ENCODE results near the gene RFK. TPM values are rescaled to one million over a fixed set of nuclear protein-coding genes. Genes with fewer than 3 reads are reported as not detected.

The RFK gene
- total RNA-seq, 1 experiment from 2014 or later = 14.0 TPM

DNA sequence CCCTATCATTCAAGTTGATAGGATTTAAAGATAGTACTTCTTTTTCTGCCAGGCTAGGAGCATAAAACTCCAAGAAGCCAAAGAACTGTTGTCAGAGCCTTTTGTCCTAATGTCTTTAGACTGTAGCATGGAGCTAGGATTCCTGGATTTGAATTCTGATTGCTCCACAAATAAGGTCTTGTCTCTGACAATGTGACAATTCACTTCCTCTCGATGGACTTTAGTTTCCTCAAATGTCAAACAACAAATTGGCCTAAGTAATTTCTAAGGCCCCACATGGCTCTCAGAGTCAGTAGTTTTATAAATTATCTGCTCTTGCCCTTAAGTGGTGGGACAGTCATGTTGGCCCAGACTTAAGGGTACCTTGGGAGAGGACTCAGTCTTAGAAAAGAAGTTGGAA is 36.7 kb downstream of the RFK start:
- Mint-ChIP-seq H3K27me3 (ENCODE audit: unreplicated experiment) (no peaks in the 10 kb centered on the region), H3K27ac (ENCODE audit: unreplicated experiment) (no peak overlapping the region), H3K36me3 (ENCODE audit: insufficient read depth, unreplicated experiment) (no peaks in the 10 kb centered on the region), H3K4me1 (ENCODE audit: low read depth, unreplicated experiment) (peaks cover 2% of the 10 kb centered on the region), H3K9me3 (ENCODE audit: low read depth, unreplicated experiment) (no peaks in the 10 kb centered on the region), H3K4me3 (ENCODE audit: low read depth, unreplicated experiment) (no peak overlapping the region)
- intact Hi-C loops (cut with micrococcal nuclease; ENCODE audit: unreplicated experiment) = no loop called here
- TF ChIP-seq, protein P1, sequence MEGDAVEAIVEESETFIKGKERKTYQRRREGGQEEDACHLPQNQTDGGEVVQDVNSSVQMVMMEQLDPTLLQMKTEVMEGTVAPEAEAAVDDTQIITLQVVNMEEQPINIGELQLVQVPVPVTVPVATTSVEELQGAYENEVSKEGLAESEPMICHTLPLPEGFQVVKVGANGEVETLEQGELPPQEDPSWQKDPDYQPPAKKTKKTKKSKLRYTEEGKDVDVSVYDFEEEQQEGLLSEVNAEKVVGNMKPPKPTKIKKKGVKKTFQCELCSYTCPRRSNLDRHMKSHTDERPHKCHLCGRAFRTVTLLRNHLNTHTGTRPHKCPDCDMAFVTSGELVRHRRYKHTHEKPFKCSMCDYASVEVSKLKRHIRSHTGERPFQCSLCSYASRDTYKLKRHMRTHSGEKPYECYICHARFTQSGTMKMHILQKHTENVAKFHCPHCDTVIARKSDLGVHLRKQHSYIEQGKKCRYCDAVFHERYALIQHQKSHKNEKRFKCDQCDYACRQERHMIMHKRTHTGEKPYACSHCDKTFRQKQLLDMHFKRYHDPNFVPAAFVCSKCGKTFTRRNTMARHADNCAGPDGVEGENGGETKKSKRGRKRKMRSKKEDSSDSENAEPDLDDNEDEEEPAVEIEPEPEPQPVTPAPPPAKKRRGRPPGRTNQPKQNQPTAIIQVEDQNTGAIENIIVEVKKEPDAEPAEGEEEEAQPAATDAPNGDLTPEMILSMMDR (IDR thresholded peaks at IDR 0.05; ENCODE audit: unreplicated experiment) = no peak
- CTCF ChIA-PET = no interaction called here
- BruUV-seq (replicated peaks) = no TSS peak
- DNase-seq = no peak

DNA sequence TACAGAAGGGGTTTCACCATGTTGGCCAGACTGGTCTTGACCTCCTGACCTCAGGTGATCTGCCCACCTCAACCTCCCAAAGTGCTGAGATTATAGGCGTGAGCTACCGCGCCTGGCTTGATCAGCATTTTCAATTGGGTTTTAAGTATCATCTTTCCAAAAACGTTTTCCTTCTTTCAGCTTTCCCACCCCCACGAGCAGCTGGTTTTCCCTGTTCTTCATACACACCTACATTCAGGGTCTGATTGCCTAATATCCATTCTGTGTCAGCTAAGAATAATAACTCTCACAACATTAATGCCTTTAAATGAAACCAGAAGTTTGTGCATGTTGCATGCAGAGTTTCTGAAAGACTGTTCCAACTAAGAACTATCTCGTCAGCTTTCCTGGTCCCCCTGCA is 38.3 kb downstream of the RFK start:
- Mint-ChIP-seq H3K36me3 (ENCODE audit: insufficient read depth, unreplicated experiment) (no peaks in the 10 kb centered on the region), H3K27ac (ENCODE audit: unreplicated experiment) (no peak overlapping the region), H3K4me3 (ENCODE audit: low read depth, unreplicated experiment) (no peak overlapping the region), H3K9me3 (ENCODE audit: low read depth, unreplicated experiment) (peaks cover 3% of the 10 kb centered on the region), H3K4me1 (ENCODE audit: low read depth, unreplicated experiment) (no peaks in the 10 kb centered on the region), H3K27me3 (ENCODE audit: unreplicated experiment) (no peaks in the 10 kb centered on the region)
- CTCF ChIA-PET = no interaction called here
- BruUV-seq (replicated peaks) = no TSS peak
- no peak for DNase-seq
- intact Hi-C loops (cut with micrococcal nuclease; ENCODE audit: unreplicated experiment) = no loop called here
- TF ChIP-seq, protein P1 (IDR thresholded peaks at IDR 0.05; ENCODE audit: unreplicated experiment) = no peak

DNA sequence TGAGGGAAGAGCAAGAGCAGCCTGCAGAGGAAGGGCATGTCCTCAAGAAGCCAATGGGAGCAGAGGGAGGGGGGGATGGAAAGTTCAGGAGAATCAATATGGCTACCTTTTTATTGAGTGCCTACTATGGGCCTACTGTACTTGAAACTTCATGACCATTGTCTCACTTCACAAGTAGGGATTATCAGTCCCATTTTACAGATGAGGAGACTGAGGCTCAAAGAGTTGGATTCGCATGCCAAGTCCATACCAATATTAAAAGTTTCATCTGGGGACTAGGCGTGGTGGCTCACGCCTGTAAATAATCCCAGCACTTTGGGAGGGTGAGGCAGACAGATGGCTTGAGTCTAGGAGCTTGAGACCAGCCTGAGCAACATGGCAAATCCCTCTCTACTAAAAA is 40.0 kb downstream of the RFK start:
- TF ChIP-seq, protein P1 (IDR thresholded peaks at IDR 0.05; ENCODE audit: unreplicated experiment) = no peak
- H3K9me3 Mint-ChIP-seq (ENCODE audit: low read depth, unreplicated experiment) = peaks cover 3% of the 10 kb centered on the region
- DNase-seq = no peak
- H3K4me1 Mint-ChIP-seq (ENCODE audit: low read depth, unreplicated experiment) = no peaks in the 10 kb centered on the region
- no peaks in the 10 kb centered on the region for H3K27me3 Mint-ChIP-seq (ENCODE audit: unreplicated experiment)
- no TSS peak for BruUV-seq (replicated peaks)
- CTCF ChIA-PET = no interaction called here
- H3K27ac Mint-ChIP-seq (ENCODE audit: unreplicated experiment) = no peak overlapping the region
- intact Hi-C loops (cut with micrococcal nuclease; ENCODE audit: unreplicated experiment) = no loop called here
- no peak overlapping the region for H3K4me3 Mint-ChIP-seq (ENCODE audit: low read depth, unreplicated experiment)
- no peaks in the 10 kb centered on the region for H3K36me3 Mint-ChIP-seq (ENCODE audit: insufficient read depth, unreplicated experiment)

DNA sequence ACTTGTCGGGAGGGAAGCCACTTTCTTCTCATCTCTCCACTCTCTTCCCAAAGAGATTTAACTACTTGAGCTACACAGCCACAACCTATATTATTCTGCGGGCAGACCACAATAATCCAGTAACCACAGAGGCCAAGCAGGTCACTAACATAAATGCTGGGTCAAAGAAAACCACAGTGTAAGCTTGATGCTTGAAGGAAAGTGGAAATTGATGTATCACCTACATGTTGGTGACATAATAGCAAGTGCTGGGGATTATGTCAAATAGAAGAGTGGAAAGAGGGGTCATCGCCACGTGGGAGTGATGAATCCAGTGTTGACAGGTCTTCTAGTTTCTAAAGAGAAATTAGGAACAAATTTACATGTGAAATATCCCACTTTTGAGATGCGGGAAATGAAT is 40.9 kb downstream of the RFK start:
- H3K36me3 Mint-ChIP-seq (ENCODE audit: insufficient read depth, unreplicated experiment) = no peaks in the 10 kb centered on the region
- no TSS peak for BruUV-seq (replicated peaks)
- TF ChIP-seq, protein P1 (IDR thresholded peaks at IDR 0.05; ENCODE audit: unreplicated experiment) = no peak
- no peaks in the 10 kb centered on the region for H3K27me3 Mint-ChIP-seq (ENCODE audit: unreplicated experiment)
- H3K4me3 Mint-ChIP-seq (ENCODE audit: low read depth, unreplicated experiment) = no peak overlapping the region
- no peak overlapping the region for H3K27ac Mint-ChIP-seq (ENCODE audit: unreplicated experiment)
- peaks cover 3% of the 10 kb centered on the region for H3K9me3 Mint-ChIP-seq (ENCODE audit: low read depth, unreplicated experiment)
- CTCF ChIA-PET = interaction anchor here (1.0 kb wide), 1 partner anchor 13 kb away, joined by 4 read pairs; no protein-coding TSS in a partner anchor
- H3K4me1 Mint-ChIP-seq (ENCODE audit: low read depth, unreplicated experiment) = no peaks in the 10 kb centered on the region
- intact Hi-C loops (cut with micrococcal nuclease; ENCODE audit: unreplicated experiment) = no loop called here
- DNase-seq = no peak
